Activated CD4-positive, CD25-positive, alpha-beta regulatory T cell (primary cell): ENCODE results near the gene CCDC188.

ENCODE experiments used
- DNase-seq, 4 experiments: peaks; one replicate each; lab custom pipeline; 2025; lab: John Stamatoyannopoulos, UW

Gene CCDC188

DNA sequence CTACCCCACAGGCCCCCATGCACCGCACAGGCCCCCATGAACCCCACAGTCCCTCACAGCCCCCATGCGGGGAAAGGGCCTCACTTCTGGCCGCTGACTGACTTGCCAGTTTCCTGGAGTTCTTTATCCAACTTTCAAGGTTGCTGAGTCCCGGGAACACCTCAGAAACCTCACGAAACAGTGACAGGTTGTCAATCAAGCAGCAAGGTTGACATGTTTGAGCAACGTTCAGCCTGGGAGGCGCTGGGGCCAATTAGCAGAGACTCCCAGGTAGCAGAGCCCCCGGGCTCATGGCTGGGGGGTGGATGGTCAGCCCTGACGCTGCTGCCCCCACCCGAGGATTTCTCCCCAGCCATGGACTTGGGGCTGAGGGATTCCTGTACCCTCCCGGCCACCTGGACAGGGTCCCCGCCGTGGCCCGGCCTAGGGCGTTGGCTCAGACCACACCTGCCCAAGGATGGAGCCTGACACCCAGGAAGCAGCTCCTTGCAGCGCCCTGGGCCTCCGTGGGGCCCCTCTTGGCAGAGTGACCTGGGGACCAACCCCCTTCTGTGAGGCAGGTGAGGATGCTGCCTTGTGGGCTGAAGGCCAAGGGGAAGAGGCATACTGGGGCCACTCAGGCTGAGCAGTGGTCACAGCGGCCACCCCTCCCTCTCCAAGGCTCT is 33.8 kb upstream of the CCDC188 start:
- no peak for DNase-seq

DNA sequence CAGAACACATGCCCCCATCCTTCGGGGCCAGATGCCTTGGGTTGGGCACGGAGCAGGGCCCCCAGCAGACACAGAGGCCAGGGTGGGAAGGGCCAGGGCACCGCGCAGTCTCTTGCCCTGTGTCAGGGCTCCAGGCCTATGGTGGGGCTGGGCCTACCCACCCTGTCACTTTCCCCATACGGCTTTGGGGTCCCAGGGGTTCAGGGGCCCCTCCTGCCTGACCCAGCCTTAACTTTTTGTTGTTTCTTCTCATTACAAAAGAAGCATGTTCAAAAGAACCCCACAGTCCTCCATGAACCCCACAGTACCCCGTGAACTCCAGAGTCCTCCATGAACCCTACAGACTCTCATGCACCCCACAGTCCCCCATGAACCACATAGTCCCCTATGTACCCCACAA is 33.0 kb upstream of the CCDC188 start:
- no peak for DNase-seq

GRCh38 chr22:20183101-20183500 is 32.2 kb upstream of the CCDC188 start:
- no peak for DNase-seq

- DNase-seq: no peak
Observed at GRCh38 chr22:20182365-20182764, 31.5 kb upstream of the CCDC188 start.

DNA sequence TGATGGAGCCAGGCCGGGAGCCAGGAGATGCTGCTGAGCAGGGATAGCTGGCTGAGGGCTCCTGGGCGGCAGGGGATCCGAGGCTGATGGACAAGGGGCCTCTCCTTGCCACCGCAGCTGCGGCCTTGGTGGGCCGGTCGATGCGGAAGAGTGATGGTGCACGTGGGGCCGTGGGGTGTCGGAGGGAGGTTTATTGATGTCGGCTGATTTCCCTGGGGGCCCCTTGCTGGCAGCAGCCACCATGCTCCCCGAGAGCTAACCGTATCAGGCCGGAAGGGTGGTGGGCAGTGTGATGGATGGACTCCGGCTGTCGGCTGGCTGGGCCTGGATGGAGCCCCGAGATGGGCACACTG is 31.0 kb upstream of the CCDC188 start:
- no peak for DNase-seq

DNA sequence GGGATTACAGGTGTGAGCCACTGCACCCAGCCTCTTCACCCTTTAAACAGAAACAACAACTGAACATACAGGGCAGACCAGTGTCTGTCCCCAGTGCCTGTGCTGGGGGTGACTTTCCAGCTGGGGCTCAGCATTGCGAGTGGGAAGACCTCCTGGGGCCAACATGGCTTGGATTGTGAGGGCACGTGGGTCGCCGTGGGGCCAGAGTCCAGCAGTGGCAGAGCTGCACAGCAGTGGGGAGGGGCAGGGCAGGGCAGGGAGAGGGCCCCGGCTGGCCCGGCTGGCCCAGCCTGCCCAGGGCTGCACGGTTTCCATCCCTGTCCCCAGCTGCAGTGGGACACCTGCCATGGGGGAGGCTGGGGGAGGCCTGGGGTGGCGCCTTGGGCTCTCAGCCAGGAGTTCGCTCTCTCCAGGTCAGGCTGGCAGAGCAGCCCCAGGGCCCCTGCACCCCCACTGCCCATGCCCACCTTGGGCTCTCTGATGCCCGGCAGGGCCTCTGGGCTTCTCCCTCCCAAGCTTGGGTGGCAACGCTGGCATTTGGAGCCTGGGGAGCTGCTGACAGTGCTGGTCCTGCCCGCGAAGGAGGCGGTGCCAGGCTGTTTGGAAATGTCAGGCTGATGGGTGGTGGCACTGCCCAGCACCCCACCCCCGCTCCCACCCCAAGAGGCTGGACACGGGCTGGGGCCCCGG is 30.5 kb upstream of the CCDC188 start:
- DNase-seq: no peak

DNA sequence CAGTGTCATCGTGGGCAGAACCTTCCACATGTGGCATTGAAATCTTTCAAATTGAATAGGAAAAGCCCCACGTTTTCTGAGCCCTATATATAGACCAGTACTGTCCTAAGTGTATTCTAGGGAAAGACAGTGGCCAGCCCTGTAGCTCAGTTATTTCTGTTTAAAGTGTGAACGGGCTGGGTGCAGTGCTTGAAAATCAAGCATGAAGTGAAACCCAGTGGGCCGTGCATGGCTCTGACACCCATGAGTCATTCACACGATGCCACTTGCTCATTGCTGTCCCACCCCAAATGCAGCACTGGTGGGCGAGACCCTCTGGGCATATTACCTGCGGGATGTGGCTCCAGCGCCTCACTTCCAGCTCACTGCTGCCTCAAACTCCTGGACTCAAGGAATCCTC is 29.8 kb upstream of the CCDC188 start:
- no peak for DNase-seq

DNA sequence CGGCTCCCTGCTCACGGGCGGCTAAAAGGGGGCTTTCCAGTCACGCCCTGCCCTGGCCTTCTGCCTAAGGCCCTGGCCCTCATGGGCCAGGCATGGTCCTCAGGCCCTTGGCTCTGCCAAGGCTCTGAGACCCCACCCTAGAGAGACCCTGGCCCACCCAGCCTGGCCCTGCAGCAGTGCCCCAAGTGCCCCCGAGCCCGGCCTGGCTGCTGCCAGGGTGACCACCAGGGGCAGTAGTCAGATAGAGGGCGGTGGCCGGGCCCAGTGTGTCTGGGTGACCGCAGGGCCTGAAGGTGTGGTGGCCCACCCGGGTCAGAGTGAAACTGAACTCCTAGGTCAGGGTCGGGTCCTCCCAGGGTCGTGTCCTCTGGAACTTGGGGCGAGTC is 29.4 kb upstream of the CCDC188 start:
- DNase-seq: no peak

- DNase-seq: no peak
Observed at GRCh38 chr22:20179455-20180244, 28.8 kb upstream of the CCDC188 start.

- no peak for DNase-seq
Observed at GRCh38 chr22:20178915-20179227, 28.0 kb upstream of the CCDC188 start.

DNA sequence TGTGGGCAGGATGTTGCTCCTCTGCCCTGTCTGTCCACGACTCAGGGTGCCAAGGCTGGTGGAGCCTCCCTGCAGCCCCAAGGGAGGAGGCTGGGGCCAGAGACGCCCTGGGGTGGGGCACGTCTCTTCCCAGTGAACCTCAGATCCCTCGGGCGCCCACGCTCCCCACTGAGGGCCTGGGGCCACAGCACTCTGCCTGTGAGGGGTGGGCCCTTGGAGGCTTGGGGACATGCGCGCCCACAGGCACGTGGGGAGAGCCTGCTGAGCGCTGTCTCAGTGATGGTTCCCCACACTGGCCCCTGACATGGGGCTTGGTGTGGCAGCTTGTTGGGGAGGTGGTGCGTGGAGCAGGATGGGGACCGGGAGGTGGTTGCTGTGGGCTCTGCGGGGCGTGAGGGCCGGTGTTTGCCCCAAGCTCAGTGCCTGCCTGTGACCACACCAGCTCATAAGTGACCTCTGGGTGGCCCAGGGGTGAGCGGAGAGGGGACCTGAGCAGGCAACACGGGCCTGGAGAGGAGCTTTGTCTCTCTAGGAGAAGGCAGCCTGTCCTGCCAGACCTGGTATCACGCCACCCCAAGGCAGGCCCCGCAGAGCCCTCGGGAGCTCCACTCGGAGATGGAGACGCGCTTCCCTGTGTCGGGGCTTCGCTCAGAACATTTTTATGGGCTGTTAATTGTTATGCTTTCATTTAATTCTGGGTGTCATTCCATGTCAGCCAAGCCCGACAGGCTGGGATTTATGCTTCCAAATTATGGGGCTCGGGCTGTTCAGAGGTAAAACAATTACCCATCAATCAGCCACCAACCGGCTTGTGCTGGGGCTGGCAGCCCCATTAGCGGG is 27.4 kb upstream of the CCDC188 start:
- no peak for DNase-seq

DNA sequence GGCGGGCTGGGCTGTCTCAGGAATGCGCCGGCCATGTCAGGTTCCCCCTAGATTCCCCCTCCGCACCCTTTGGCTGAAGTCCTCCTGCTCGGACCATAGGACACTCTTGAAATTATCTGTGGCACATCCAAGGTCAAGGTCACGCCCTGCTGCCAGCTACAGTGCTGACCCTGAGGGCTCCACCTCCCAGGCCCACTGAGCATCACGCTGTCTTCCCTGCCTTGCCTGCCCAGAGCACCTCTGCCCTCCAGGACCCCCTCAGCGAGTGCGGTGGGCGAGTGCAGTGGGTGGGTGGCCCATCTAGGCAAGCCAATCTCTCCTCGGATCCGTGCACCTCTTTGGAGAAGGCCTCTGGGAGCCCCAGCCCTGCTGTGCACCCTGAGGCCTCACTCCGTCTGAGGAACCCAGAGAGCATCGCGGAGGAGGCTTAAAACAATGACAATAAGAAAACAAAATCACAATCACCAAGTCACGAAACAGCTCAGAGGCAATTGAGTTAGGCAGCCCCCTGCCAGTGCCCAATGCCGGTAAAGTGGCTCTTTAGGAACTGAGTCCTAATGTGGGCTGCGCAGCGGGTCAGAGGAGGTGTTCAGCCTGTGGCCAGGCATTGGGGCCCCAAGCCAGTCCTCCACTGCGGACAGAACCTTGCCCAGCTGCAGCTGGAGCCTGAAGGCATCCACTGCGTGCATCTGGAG is 26.5 kb upstream of the CCDC188 start:
- DNase-seq: no peak

DNA sequence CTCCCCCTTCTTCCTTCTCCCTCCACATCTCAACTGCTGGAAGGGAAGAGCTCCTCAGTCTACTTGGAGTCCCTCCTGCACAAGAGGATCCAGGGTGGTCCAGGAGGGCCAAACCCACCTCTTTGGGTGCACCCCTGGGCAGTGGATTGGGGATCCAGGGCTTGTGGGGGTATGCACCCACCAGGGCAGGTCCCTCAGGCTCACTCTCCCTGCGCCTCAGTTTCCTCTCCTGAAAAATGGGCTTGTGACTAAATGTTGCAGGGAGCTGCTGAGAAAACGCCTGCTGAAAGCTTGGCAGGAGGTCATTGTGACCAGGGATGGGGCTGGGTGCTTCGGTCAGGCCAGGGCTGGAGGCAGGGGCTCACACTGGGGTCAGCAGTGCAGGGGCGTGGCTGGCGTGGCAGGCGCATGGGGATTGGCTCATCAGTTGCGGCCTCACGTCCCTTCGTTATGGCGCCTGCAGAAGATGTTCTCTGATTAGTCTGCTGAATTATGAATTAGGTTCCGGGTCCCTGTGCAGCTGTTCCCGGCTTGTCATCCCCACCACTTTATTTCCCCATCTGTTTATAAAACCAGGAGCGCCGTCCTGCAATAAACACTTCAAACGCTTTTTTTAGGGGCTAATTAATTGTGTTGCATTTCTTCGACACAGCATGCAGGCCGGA is 25.7 kb upstream of the CCDC188 start:
- no peak for DNase-seq

DNA sequence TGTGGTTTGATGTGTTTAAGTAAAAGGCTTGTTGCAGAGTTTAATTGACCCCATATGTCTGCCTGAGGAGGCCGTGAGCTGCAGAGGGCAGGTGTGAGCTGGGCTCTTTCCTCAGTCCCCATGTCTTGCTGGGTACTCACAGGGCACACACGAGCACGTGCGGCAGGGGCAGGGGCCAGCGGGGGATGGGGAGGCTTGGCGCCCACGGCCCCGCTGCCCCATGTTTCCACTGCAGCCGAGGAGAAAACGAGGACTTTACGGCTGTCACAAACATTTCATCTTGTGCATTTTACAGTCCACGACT is 24.7 kb upstream of the CCDC188 start:
- no peak for DNase-seq

GRCh38 chr22:20174785-20175596 is 24.1 kb upstream of the CCDC188 start:
- DNase-seq: no peak

DNA sequence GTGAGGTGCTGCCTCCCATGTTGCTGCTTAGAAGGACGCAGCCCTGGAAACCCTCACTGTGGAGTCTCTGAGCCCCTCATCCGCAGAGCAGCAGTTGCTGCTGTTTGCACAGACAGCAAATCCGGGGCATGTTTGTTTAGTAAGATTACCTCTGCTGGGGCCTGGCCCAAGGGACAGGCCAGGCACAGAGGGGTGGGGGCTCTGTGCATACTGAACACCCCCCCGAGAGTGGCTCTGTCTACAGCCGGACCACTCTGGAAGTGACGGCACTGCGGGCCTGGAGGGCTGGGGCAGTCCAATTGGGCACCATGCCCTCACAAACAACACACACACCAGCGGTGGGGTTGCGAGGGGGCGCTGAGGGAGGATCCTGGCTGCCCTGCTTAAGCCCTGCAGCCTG is 22.9 kb upstream of the CCDC188 start:
- DNase-seq: no peak

GRCh38 chr22:20173246-20173645 is 22.4 kb upstream of the CCDC188 start:
- no peak for DNase-seq

DNA sequence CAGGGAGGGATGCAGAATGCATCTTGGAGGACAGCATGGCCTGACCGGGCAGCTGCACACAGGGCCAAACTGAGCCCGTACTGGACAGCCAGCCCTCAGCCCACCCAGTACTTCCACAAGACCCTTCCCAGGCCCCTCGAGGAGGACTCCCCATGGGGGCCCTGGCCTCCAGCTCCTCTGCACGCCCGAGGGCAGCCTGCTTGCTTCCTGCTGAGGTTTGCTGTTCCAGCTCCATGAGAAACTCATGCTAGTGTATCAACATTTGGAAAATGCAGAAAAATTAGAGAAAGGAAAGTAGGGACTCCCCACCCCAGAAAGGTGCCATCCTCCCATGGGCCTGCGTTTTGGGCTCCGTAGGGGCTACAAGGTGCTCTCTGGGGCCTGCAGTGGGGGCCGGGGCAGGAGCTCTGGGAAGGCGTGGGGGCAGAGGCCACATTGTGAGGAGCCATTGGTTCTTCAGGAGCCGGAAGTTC is 21.3 kb upstream of the CCDC188 start:
- DNase-seq: no peak

- no peak for DNase-seq
Observed at GRCh38 chr22:20171288-20172140, 20.7 kb upstream of the CCDC188 start.

DNA sequence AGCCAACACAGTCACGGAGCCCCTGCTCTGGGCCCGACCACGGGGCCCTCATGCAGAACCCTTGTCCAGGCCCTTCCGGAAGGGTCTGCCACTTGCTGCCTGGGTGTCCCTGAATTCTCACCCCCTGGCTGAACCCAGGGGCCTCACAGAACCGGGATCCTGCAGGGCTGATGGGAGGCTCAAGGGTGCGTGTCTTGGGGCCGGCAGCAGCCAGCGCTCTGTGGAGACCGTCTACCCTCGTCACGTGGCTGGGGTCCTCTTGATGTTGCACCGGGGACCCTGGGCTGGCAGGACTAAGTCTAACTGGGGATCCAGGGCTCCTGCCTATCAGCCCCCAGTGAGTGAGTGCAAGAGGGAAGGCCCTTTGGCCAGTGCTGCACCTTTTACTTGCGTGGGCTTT is 19.3 kb upstream of the CCDC188 start:
- no peak for DNase-seq
